ENCODE results near the gene LPCAT1. TPM values are rescaled to one million over a fixed set of nuclear protein-coding genes. Genes with fewer than 3 reads are reported as not detected.

LPCAT1 gene
- total RNA-seq, 6 experiments from 2014 or later = 37.5 to 53.5 (median 44.1) TPM

GRCh38 chr5:1419476-1420210 is 104.1 kb downstream of the LPCAT1 start:
- Mint-ChIP-seq H3K4me3 (no peak overlapping the region), H3K9me3 (peaks cover 9% of the 10 kb centered on the region; the same call in 1 of the 2 replicates), H3K4me1 (ENCODE audit: low read depth) (no peaks in the 10 kb centered on the region), H3K36me3 (ENCODE audit: low read depth) (no peaks in the 10 kb centered on the region), H3K27me3 (ENCODE audit: insufficient read depth) (peaks cover 4% of the 10 kb centered on the region; the same call in 1 of the 2 replicates), H3K27ac (no peak overlapping the region)
- no peak for DNase-seq
- TF ChIP-seq CTCF (IDR thresholded peaks at IDR 0.05) = no peak

GRCh38 chr5:1418921-1419280 is 104.9 kb downstream of the LPCAT1 start:
- 0 out of 2 replicates have a peak, but pooled peaks cover 4% of the 10 kb centered on the region for H3K9me3 Mint-ChIP-seq
- H3K36me3 Mint-ChIP-seq (ENCODE audit: low read depth) = no peaks in the 10 kb centered on the region
- H3K4me3 Mint-ChIP-seq = no peak overlapping the region
- peaks cover 4% of the 10 kb centered on the region; the same call in 1 of the 2 replicates for H3K27me3 Mint-ChIP-seq (ENCODE audit: insufficient read depth)
- no peak for DNase-seq
- no peak overlapping the region for H3K27ac Mint-ChIP-seq
- TF ChIP-seq CTCF (IDR thresholded peaks at IDR 0.05) = no peak
- H3K4me1 Mint-ChIP-seq (ENCODE audit: low read depth) = no peaks in the 10 kb centered on the region

- DNase-seq = no peak
- TF ChIP-seq CTCF (IDR thresholded peaks at IDR 0.05) = no peak
- H3K36me3 Mint-ChIP-seq (ENCODE audit: low read depth) = no peaks in the 10 kb centered on the region
- H3K27ac Mint-ChIP-seq = no peak overlapping the region
- H3K9me3 Mint-ChIP-seq = 0 out of 2 replicates have a peak, but pooled peaks cover 4% of the 10 kb centered on the region
- peaks cover 4% of the 10 kb centered on the region; the same call in 1 of the 2 replicates for H3K27me3 Mint-ChIP-seq (ENCODE audit: insufficient read depth)
- H3K4me1 Mint-ChIP-seq (ENCODE audit: low read depth) = no peaks in the 10 kb centered on the region
- no peak overlapping the region for H3K4me3 Mint-ChIP-seq
Observed at GRCh38 chr5:1418238-1418920, 105.4 kb downstream of the LPCAT1 start.

- no peak overlapping the region for H3K27ac Mint-ChIP-seq
- H3K4me3 Mint-ChIP-seq = no peak overlapping the region
- H3K27me3 Mint-ChIP-seq (ENCODE audit: insufficient read depth) = peaks cover 4% of the 10 kb centered on the region; the same call in 1 of the 2 replicates
- no peaks in the 10 kb centered on the region for H3K36me3 Mint-ChIP-seq (ENCODE audit: low read depth)
- no peak for TF ChIP-seq CTCF (IDR thresholded peaks at IDR 0.05)
- H3K4me1 Mint-ChIP-seq (ENCODE audit: low read depth) = no peaks in the 10 kb centered on the region
- H3K9me3 Mint-ChIP-seq = 0 out of 2 replicates have a peak, but pooled peaks cover 4% of the 10 kb centered on the region
- no peak for DNase-seq
Observed at GRCh38 chr5:1417586-1418225, 106.1 kb downstream of the LPCAT1 start.

GRCh38 chr5:1416856-1417469 is 106.8 kb downstream of the LPCAT1 start:
- no peak for TF ChIP-seq CTCF (IDR thresholded peaks at IDR 0.05)
- no peak for DNase-seq
- Mint-ChIP-seq H3K36me3 (ENCODE audit: low read depth) (no peaks in the 10 kb centered on the region), H3K9me3 (0 out of 2 replicates have a peak, but pooled peaks cover 4% of the 10 kb centered on the region), H3K4me1 (ENCODE audit: low read depth) (no peaks in the 10 kb centered on the region), H3K27me3 (ENCODE audit: insufficient read depth) (peaks cover 5% of the 10 kb centered on the region; the same call in 1 of the 2 replicates), H3K27ac (no peak overlapping the region), H3K4me3 (no peak overlapping the region)
